Suprapubic skin (tissue), 3 donors: ENCODE results near the gene TOM1.

Experiments used
- EP300 ChIP-seq: sonication (generic); formaldehyde crosslinking; IDR thresholded peaks from one replicate; pipeline ENCODE4 v1.6.1; 2017; ENCODE audit warnings: antibody characterized with exemption
- POLR2A ChIP-seq, 2 donors: fragments of 450-650 bp; IDR thresholded peaks; one replicate each; pipeline ENCODE4 v1.6.1; 2017; ENCODE audit warnings: antibody characterized with exemption in 2 of 2, mild to moderate bottlenecking in 2 of 2, moderate library complexity in 2 of 2
- TF ChIP-seq, protein P1 (sequence below), 2 donors: fragments of 200-600 bp in 1 of 2; fragments of 450-650 bp in 1 of 2; sonication (generic) in 1 of 2; IDR thresholded peaks; one replicate each; pipeline ENCODE4 v1.5.1; 2016 to 2019; ENCODE audit warnings: antibody characterized with exemption in 2 of 2, mild to moderate bottlenecking in 1 of 2, moderate library complexity in 1 of 2

DNA sequence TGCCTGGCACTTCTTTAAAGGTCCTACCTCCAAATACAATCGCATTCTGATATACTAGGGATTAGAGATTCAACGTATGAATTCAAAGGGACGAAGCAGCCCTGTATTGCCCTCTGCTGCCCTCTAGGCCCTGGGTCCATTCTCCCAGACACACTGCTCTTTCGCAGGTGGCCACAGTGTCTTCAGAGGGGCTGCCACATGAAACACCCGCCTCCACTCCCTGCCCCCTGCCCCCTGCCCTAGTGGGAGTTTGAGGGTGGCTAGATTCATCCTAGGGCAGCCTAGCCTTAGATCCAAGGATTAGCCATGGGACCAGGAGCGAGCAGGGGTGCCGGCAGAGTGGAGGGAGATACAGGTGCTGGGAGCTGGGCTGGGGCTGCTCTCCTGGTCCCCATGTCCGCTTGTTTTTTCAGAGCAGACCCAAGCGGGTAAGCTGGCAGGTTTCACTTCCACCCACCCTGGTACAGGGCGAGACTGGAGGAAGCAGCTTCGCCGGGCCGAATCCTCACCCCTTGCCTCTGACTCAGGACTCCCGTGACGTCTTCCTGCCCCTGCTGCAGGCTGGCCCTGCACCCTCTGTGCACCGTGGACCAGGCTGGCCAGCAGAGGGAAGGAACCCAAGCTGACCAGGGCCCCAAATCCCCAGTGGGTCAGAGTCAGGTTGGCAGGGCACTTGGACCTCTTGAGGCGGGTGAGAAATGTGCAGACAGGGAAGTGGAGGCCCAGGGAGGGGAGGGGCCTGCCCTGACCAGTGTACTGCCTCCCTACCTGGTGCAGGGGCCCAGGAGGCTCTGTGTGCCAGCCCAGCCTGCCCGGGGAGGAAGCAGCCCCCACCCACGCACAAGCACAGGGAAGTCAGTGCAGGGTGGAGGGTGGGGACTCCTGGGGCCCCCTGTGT, 52.8 kb downstream of the TOM1 start:
- TF ChIP-seq, protein P1, sequence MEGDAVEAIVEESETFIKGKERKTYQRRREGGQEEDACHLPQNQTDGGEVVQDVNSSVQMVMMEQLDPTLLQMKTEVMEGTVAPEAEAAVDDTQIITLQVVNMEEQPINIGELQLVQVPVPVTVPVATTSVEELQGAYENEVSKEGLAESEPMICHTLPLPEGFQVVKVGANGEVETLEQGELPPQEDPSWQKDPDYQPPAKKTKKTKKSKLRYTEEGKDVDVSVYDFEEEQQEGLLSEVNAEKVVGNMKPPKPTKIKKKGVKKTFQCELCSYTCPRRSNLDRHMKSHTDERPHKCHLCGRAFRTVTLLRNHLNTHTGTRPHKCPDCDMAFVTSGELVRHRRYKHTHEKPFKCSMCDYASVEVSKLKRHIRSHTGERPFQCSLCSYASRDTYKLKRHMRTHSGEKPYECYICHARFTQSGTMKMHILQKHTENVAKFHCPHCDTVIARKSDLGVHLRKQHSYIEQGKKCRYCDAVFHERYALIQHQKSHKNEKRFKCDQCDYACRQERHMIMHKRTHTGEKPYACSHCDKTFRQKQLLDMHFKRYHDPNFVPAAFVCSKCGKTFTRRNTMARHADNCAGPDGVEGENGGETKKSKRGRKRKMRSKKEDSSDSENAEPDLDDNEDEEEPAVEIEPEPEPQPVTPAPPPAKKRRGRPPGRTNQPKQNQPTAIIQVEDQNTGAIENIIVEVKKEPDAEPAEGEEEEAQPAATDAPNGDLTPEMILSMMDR (IDR thresholded peaks at IDR 0.05), result no peak
- no peak for TF ChIP-seq EP300
- no peak for TF ChIP-seq POLR2A (IDR thresholded peaks at IDR 0.05)
